ENCODE measurements around the gene CASK. TPM values are rescaled to one million over a fixed set of nuclear protein-coding genes. Genes with fewer than 3 reads are reported as not detected.
A peak's percentile ranks its signal among the peaks of the same experiment; 100 is the strongest.

The CASK gene
- total and polyA plus RNA-seq, 2 donors (not counting 1 experiment from before 2014, with no cell fraction given) = 27.4 to 78.3 TPM

DNA sequence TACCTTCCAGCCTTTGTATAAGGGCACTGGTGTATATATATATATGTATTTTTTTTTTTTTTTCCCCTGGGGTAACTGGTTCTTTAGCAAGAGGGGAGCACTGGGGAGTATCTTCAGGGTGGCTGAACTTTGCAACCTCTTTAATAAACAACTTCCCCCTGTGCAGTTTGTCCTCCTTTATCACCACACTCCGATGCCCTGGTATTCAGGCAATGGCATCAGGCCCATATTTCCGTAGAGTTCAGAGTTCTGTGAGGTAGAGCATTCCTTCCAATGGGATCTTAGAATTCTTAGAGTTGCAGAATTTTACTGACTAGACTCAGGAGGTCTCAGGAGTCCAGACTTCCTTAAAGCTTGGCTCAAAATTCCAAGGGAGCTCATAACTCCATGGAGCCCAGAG is 451.6 kb downstream of the CASK start:
- Histone ChIP-seq H3K27me3 (ENCODE audit: control insufficient read depth, insufficient read depth, low read length) (no peaks in the 10 kb centered on the region), H3K4me2 (ENCODE audit: extremely low read depth, insufficient read depth, low read length) (no peak overlapping the region), H2AFZ (ENCODE audit: low read length) (no peak overlapping the region), H3K27ac (ENCODE audit: insufficient read depth, low read length) (no peak overlapping the region), H3K79me2 (ENCODE audit: control insufficient read depth, insufficient read depth, low read length) (no peaks in the 10 kb centered on the region), H3K4me3 (replicated peaks in 1 of 4; ENCODE audit: control extremely low read depth in 1 of 4, insufficient read depth in 1 of 4, low read depth in 3 of 4, low read length in 4 of 4) (no peak overlapping the region), H3K9me3 (ENCODE audit: control insufficient read depth, insufficient read depth, low read depth, low read length) (no peaks in the 10 kb centered on the region), H3K4me1 (ENCODE audit: control insufficient read depth, extremely low read depth, insufficient read depth, low read length) (no peaks in the 10 kb centered on the region), H3K9ac (ENCODE audit: insufficient read depth, low read length) (no peak overlapping the region), H3K36me3 (ENCODE audit: control insufficient read depth, insufficient read depth, low read length) (no peaks in the 10 kb centered on the region), H4K20me1 (ENCODE audit: control insufficient read depth, extremely low read depth, insufficient read depth, low read length) (no peaks in the 10 kb centered on the region)
- no peak for DNase-seq (ENCODE audit: low read depth in 2 of 2)
- TF ChIP-seq, protein P1, sequence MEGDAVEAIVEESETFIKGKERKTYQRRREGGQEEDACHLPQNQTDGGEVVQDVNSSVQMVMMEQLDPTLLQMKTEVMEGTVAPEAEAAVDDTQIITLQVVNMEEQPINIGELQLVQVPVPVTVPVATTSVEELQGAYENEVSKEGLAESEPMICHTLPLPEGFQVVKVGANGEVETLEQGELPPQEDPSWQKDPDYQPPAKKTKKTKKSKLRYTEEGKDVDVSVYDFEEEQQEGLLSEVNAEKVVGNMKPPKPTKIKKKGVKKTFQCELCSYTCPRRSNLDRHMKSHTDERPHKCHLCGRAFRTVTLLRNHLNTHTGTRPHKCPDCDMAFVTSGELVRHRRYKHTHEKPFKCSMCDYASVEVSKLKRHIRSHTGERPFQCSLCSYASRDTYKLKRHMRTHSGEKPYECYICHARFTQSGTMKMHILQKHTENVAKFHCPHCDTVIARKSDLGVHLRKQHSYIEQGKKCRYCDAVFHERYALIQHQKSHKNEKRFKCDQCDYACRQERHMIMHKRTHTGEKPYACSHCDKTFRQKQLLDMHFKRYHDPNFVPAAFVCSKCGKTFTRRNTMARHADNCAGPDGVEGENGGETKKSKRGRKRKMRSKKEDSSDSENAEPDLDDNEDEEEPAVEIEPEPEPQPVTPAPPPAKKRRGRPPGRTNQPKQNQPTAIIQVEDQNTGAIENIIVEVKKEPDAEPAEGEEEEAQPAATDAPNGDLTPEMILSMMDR (conservative IDR thresholded peaks at IDR 0.05 in 1 of 2, IDR thresholded peaks at IDR 0.05 in 1 of 2; ENCODE audit: low read depth in 1 of 2, low read length in 2 of 2) = no peak
- no peak for TF ChIP-seq EZH2 (IDR thresholded peaks at IDR 0.05; ENCODE audit: low read length, missing control alignments)

DNA sequence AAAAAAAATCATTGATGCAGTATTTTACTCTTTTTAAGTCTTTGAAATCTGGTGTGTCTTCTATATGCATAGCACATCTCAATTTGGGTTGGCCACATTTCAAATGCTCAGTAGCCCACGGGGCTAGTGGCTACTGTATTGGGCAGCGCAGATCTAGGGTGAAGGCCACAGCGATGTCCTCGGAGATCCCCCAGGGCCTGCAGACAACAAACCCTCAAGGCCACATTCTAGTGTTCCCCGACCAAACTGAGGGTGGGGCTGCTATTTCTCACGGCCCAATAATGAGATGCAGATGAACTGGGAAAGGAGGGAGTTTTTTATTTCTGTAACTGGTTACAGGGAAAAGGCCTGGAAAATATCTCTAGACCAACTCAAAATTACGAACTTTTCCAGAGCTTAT is 452.6 kb downstream of the CASK start:
- Histone ChIP-seq H3K9ac (ENCODE audit: insufficient read depth, low read length) (no peak overlapping the region), H3K4me2 (ENCODE audit: extremely low read depth, insufficient read depth, low read length) (no peak overlapping the region), H3K27ac (ENCODE audit: insufficient read depth, low read length) (no peak overlapping the region), H3K27me3 (ENCODE audit: control insufficient read depth, insufficient read depth, low read length) (no peaks in the 10 kb centered on the region), H3K79me2 (ENCODE audit: control insufficient read depth, insufficient read depth, low read length) (no peaks in the 10 kb centered on the region), H3K4me1 (ENCODE audit: control insufficient read depth, extremely low read depth, insufficient read depth, low read length) (no peaks in the 10 kb centered on the region), H3K4me3 (replicated peaks in 1 of 4; ENCODE audit: control extremely low read depth in 1 of 4, insufficient read depth in 1 of 4, low read depth in 3 of 4, low read length in 4 of 4) (no peak overlapping the region), H3K36me3 (ENCODE audit: control insufficient read depth, insufficient read depth, low read length) (no peaks in the 10 kb centered on the region), H2AFZ (ENCODE audit: low read length) (no peak overlapping the region), H3K9me3 (ENCODE audit: control insufficient read depth, insufficient read depth, low read depth, low read length) (no peaks in the 10 kb centered on the region), H4K20me1 (ENCODE audit: control insufficient read depth, extremely low read depth, insufficient read depth, low read length) (no peaks in the 10 kb centered on the region)
- no peak for TF ChIP-seq EZH2 (IDR thresholded peaks at IDR 0.05; ENCODE audit: low read length, missing control alignments)
- TF ChIP-seq, protein P1 (conservative IDR thresholded peaks at IDR 0.05 in 1 of 2, IDR thresholded peaks at IDR 0.05 in 1 of 2; ENCODE audit: low read depth in 1 of 2, low read length in 2 of 2) = no peak
- no peak for DNase-seq (ENCODE audit: low read depth in 2 of 2)

DNA sequence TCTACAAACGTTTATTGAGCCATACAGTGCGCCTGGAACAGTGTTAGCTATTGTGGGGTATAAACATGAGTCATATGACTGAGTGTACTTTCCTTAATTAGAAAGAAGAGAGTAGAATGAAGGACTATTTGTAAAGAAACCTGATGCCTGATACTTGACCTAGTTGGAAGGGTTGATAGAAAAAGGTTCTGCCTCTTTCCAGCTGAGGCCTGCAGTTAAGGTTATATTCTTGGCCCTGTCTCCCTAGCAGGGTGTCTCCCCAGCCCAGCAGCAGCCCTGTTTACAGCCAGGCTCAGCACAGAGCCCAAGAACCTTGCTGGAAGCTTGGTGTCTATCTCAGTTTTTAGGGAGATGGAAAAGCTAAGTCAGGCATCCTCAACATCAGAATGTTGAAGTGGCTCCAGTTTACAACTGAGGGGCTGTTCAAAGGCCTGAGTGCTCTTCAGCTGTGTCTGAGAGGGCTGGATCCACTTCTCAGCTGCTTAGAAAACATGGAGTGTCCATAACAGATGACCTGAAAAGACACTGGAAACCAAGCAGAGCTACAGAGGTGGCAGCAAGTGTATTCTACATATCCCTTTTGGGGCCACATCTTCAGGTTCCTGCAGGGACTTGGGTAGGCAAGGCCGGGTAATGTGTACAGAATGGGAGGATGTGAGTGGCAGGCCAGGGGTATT is 454.6 kb downstream of the CASK start:
- Histone ChIP-seq H3K79me2 (ENCODE audit: control insufficient read depth, insufficient read depth, low read length) (no peaks in the 10 kb centered on the region), H3K4me2 (ENCODE audit: extremely low read depth, insufficient read depth, low read length) (no peak overlapping the region), H3K4me1 (ENCODE audit: control insufficient read depth, extremely low read depth, insufficient read depth, low read length) (no peaks in the 10 kb centered on the region), H3K9me3 (ENCODE audit: control insufficient read depth, insufficient read depth, low read depth, low read length) (no peaks in the 10 kb centered on the region), H4K20me1 (ENCODE audit: control insufficient read depth, extremely low read depth, insufficient read depth, low read length) (no peaks in the 10 kb centered on the region), H2AFZ (ENCODE audit: low read length) (no peak overlapping the region), H3K36me3 (ENCODE audit: control insufficient read depth, insufficient read depth, low read length) (no peaks in the 10 kb centered on the region), H3K9ac (ENCODE audit: insufficient read depth, low read length) (no peak overlapping the region), H3K27me3 (ENCODE audit: control insufficient read depth, insufficient read depth, low read length) (no peaks in the 10 kb centered on the region), H3K4me3 (replicated peaks in 1 of 4; ENCODE audit: control extremely low read depth in 1 of 4, insufficient read depth in 1 of 4, low read depth in 3 of 4, low read length in 4 of 4) (no peak overlapping the region), H3K27ac (ENCODE audit: insufficient read depth, low read length) (no peak overlapping the region)
- DNase-seq (ENCODE audit: low read depth in 2 of 2) = peak; percentile 26 to 87
- TF ChIP-seq EZH2 (IDR thresholded peaks at IDR 0.05; ENCODE audit: low read length, missing control alignments) = no peak
- TF ChIP-seq, protein P1 (conservative IDR thresholded peaks at IDR 0.05 in 1 of 2, IDR thresholded peaks at IDR 0.05 in 1 of 2; ENCODE audit: low read depth in 1 of 2, low read length in 2 of 2) = no peak

Other genes with a start within 250 kb of the CASK start
- gene GPR34, start 234.6 kb downstream of the CASK start, total RNA-seq = not detected in 2 replicates
- gene GPR34, start 234.6 kb downstream of the CASK start, polyA plus RNA-seq = not detected in 2 replicates
- gene GPR82, start 199.4 kb downstream of the CASK start, total RNA-seq = not detected in 2 replicates
- gene GPR82, start 199.4 kb downstream of the CASK start, polyA plus RNA-seq = not detected in 2 replicates

Measured in fibroblast of lung (primary cell).